Peyer's patch (tissue), 4 donors: ENCODE results near the gene FAM111A. TPM values are rescaled to one million over a fixed set of nuclear protein-coding genes. Genes with fewer than 3 reads are reported as not detected.
"Not testable (repeated sequence)": the region's sequence is repeated elsewhere in the genome, so short reads cannot be mapped to it uniquely, and the experiment has no call there.

ENCODE experiments used
- DNase-seq, 3 donors: peaks; one replicate each; pipeline ENCODE4 v3.0.0-alpha.2; 2017 to 2019
- H3K27ac ChIP-seq, 4 donors: fragments of 200-600 bp; sonication (generic); one replicate each; pipeline ENCODE4 v1.5.1; 2016 to 2019
- H3K27me3 ChIP-seq, 2 donors: fragments of 200-600 bp; sonication (generic); one replicate each; pipeline ENCODE4 v1.5.1; 2019
- H3K36me3 ChIP-seq, 3 donors: fragments of 200-600 bp; sonication (generic); one replicate each; pipeline ENCODE4 v1.5.1; 2016 to 2019
- H3K4me1 ChIP-seq, 4 donors: fragments of 200-600 bp; sonication (generic); one replicate each; pipeline ENCODE4 v1.5.1; 2016 to 2019
- H3K4me3 ChIP-seq, 4 donors: fragments of 200-600 bp; sonication (generic); 1 replicate in 3 of 4; 2 replicates in 1 of 4; pipeline ENCODE4 v1.5.1; 2016 to 2019; ENCODE audit warnings: mild to moderate bottlenecking in 1 of 4
- H3K9me3 ChIP-seq, 4 donors: fragments of 200-600 bp; sonication (generic); one replicate each; pipeline ENCODE4 v1.5.1; 2016 to 2019; ENCODE audit warnings: mild to moderate bottlenecking in 1 of 4
- POLR2A ChIP-seq, 2 donors: fragments of 450-650 bp; IDR thresholded peaks; one replicate each; pipeline ENCODE4 v1.5.1; 2017; ENCODE audit warnings: antibody characterized with exemption in 2 of 2, mild to moderate bottlenecking in 2 of 2, moderate library complexity in 2 of 2
- total RNA-seq, 4 donors: library from RNA; depleted of rRNA; stranded (reverse); fragments of >200 nt; gene quantifications; one replicate each; pipeline ENCODE4 v1.1.0, GENCODE V29; 2016
- TF ChIP-seq, protein P1 (sequence below), 6 experiments: fragments of 450-650 bp in 4 of 6; fragments of 200-600 bp in 2 of 6; sonication (generic) in 1 of 6; IDR thresholded peaks; one replicate each; pipeline ENCODE4 v1.5.1; 2017 to 2019; ENCODE audit warnings: antibody characterized with exemption in 6 of 6, mild to moderate bottlenecking in 3 of 6, moderate library complexity in 1 of 6

FAM111A gene, protein sequence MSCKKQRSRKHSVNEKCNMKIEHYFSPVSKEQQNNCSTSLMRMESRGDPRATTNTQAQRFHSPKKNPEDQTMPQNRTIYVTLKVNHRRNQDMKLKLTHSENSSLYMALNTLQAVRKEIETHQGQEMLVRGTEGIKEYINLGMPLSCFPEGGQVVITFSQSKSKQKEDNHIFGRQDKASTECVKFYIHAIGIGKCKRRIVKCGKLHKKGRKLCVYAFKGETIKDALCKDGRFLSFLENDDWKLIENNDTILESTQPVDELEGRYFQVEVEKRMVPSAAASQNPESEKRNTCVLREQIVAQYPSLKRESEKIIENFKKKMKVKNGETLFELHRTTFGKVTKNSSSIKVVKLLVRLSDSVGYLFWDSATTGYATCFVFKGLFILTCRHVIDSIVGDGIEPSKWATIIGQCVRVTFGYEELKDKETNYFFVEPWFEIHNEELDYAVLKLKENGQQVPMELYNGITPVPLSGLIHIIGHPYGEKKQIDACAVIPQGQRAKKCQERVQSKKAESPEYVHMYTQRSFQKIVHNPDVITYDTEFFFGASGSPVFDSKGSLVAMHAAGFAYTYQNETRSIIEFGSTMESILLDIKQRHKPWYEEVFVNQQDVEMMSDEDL
- 10 to 100 TPM; 43.0 to 96.6 (median 68.5) TPM for total RNA-seq

DNA sequence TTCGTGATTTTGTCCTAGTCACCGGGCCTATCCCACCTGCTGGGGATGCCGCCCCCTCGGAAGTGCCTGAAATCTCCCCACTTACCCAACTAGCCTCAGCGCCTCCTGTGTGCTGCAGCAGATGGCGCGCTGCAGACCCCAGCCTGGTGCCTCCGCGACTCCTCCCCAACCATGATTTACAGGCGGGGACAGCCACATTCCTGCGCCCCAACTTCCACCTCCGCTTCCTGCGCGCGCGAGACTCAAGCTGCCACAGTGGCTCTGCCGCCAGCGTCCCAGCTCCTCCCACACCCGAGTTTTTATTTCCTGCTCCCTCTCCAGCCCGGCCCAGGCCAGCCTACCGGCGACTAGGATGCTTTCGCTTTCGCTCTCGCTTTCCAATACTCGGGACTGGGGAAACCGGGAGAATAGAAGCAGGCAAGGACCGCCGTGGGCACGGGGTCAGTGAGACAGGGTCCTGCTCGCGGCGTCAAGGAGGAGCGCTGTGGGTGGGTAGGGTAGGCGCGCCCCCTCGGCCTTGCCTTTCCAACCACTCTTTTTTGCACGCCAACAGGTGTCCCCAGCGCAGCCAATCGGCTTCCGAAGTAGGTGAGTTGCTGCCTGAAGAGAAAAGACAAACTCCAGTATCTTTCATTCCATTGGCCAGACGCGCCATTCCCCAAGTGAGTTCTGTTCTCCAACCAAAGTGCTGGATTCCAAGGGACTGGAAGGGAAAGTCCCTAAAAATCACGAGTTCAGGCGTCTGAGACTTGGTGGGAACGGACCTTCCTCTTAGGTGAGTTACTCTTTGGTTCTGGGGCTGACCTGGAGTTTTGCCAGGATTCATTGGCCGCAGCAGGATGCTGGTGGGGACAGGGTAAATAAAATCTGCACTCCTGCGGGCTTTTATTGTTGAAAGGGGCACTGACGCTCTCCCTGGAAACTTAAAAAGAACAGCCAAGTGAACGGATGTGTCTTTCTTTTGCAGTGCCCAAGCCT lies at the start of gene FAM111A:
Gene FAM111A (plus strand): TSS at position 327 of the 978 bp plus-strand sequence. CDS start 6,017 bp downstream, outside the sequence.
- H3K27me3 ChIP-seq: no peaks in the 10 kb centered on the region
- H3K4me3 ChIP-seq: peak within 1 kb of the TSS; percentile 54 to 90 (median 64)
- peak within 1 kb of the TSS; percentile 86 to 98 (median 89) for H3K27ac ChIP-seq
- peak; percentile 51 to 68 for TF ChIP-seq POLR2A (IDR thresholded peaks at IDR 0.05)
- TF ChIP-seq, protein P1, sequence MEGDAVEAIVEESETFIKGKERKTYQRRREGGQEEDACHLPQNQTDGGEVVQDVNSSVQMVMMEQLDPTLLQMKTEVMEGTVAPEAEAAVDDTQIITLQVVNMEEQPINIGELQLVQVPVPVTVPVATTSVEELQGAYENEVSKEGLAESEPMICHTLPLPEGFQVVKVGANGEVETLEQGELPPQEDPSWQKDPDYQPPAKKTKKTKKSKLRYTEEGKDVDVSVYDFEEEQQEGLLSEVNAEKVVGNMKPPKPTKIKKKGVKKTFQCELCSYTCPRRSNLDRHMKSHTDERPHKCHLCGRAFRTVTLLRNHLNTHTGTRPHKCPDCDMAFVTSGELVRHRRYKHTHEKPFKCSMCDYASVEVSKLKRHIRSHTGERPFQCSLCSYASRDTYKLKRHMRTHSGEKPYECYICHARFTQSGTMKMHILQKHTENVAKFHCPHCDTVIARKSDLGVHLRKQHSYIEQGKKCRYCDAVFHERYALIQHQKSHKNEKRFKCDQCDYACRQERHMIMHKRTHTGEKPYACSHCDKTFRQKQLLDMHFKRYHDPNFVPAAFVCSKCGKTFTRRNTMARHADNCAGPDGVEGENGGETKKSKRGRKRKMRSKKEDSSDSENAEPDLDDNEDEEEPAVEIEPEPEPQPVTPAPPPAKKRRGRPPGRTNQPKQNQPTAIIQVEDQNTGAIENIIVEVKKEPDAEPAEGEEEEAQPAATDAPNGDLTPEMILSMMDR (IDR thresholded peaks at IDR 0.05): peak in 3 of 6 experiments; percentile 3 to 20 (median 7)
- H3K4me1 ChIP-seq: peaks cover 0 to 15% (median 7%) of the 10 kb centered on the region in 4 donors
- no peaks in the 10 kb centered on the region for H3K9me3 ChIP-seq
- DNase-seq: peak; percentile 89 to 96 (median 94)
- no peaks in the 10 kb centered on the region for H3K36me3 ChIP-seq

- H3K4me1 ChIP-seq, DNase-seq, H3K36me3 ChIP-seq, H3K27ac ChIP-seq, H3K27me3 ChIP-seq, H3K9me3 ChIP-seq, H3K4me3 ChIP-seq: not testable (repeated sequence)
These were observed 49.1 kb upstream of the FAM111A start for GRCh38 chr11:59093576-59093975.

GRCh38 chr11:59095225-59095624 lies 47.4 kb upstream of the FAM111A start:
- H3K36me3 ChIP-seq, H3K27me3 ChIP-seq, H3K9me3 ChIP-seq, H3K4me1 ChIP-seq, H3K4me3 ChIP-seq: not testable (repeated sequence)
- peak in 1 of 3 donors; percentile 60 for DNase-seq
- peak overlapping the region in 1 of 4 donors; percentile 62 for H3K27ac ChIP-seq

DNA sequence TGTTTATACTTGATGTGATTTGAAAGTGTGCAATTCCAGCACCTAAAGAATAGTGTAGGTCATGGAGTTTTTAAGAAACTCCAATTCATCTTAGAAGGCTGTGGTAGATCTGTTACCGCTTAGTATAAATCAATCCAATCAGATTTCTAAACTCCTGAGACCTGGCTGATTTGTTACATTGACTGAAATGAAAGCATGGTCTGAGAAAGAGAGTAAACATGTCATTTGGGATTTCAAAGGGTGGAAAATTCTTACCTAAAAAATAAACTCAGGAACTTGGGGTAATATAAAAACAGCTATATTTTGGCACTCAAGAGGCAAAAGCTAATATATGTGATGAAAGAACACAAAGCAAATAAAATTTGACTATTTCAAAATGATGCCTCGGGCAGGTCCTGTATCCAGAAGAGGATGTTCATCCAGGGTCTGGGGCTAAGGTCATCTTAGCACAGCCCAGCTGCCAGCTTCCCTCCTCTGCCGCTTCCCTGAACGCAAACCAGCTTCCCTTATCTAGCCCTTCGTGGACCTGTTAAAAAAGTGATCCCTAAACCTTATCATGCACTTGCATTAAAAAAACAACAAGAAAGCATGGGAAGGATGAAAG lies 46.6 kb upstream of the FAM111A start:
- not testable (repeated sequence) for H3K27me3 ChIP-seq, H3K4me3 ChIP-seq, H3K9me3 ChIP-seq, H3K4me1 ChIP-seq, DNase-seq, H3K36me3 ChIP-seq
- H3K27ac ChIP-seq: peak overlapping the region in 1 of 4 donors; percentile 62

GRCh38 chr11:59097113-59097708 lies 45.4 kb upstream of the FAM111A start:
- Histone ChIP-seq H3K27ac (peak overlapping the region in 1 of 4 donors; percentile 21), H3K4me1 (peaks cover 0 to 4% (median 0%) of the 10 kb centered on the region in 4 donors), H3K36me3 (no peaks in the 10 kb centered on the region), H3K9me3 (no peaks in the 10 kb centered on the region), H3K4me3 (no peak overlapping the region), H3K27me3 (no peaks in the 10 kb centered on the region)
- DNase-seq: peak; percentile 67 to 88 (median 69)
- TF ChIP-seq, protein P1 (IDR thresholded peaks at IDR 0.05): peak; percentile 11 to 74 (median 66)
- no peak for TF ChIP-seq POLR2A (IDR thresholded peaks at IDR 0.05)

GRCh38 chr11:59097938-59098337 lies 44.7 kb upstream of the FAM111A start:
- not testable (repeated sequence) for H3K27me3 ChIP-seq, H3K36me3 ChIP-seq, H3K4me1 ChIP-seq, H3K4me3 ChIP-seq, H3K9me3 ChIP-seq
- peak overlapping the region in 1 of 4 donors; percentile 12 for H3K27ac ChIP-seq
- peak in 2 of 3 donors; percentile 66 for DNase-seq

- TF ChIP-seq, protein P1 (IDR thresholded peaks at IDR 0.05): peak in 5 of 6 experiments; percentile 33 to 46 (median 44)
- no peak for TF ChIP-seq POLR2A (IDR thresholded peaks at IDR 0.05)
- peak; percentile 74 to 90 (median 90) for DNase-seq
- Histone ChIP-seq H3K27ac (peak overlapping the region in 2 of 4 donors; percentile 63 to 74), H3K9me3 (no peaks in the 10 kb centered on the region), H3K4me3 (peak overlapping the region; percentile 27 to 45 (median 40)), H3K36me3 (no peaks in the 10 kb centered on the region), H3K27me3 (no peaks in the 10 kb centered on the region), H3K4me1 (peaks cover 0 to 8% (median 6%) of the 10 kb centered on the region in 4 donors)
These were observed 40.3 kb upstream of the FAM111A start for GRCh38 chr11:59102259-59102765.
